Tibial artery (tissue), 4 donors: Measurements from ENCODE around the gene TATDN2.

Experiments
- DNase-seq, 2 donors: peaks; one replicate each; pipeline ENCODE4 v3.0.0-alpha.2; 2019
- H3K27ac ChIP-seq, 2 donors: fragments of 200-600 bp; sonication (generic) in 1 of 2; 1 replicate in 1 of 2; 2 replicates in 1 of 2; pipeline ENCODE4 v1.5.1; 2018 to 2019; ENCODE audit warnings: mild to moderate bottlenecking in 1 of 2
- H3K27me3 ChIP-seq, 2 donors: fragments of 200-600 bp; sonication (generic) in 1 of 2; one replicate each; pipeline versions ENCODE4 v1.5.1 to v1.6.0; 2016 to 2019
- H3K36me3 ChIP-seq, 3 donors: fragments of 200-600 bp; sonication (generic) in 2 of 3; one replicate each; pipeline ENCODE4 v1.5.1; 2016 to 2019; ENCODE audit warnings: mild to moderate bottlenecking in 2 of 3
- H3K4me1 ChIP-seq, 4 donors: fragments of 200-600 bp; sonication (generic) in 2 of 4; 1 replicate in 3 of 4; 2 replicates in 1 of 4; pipeline ENCODE4 v1.5.1; 2016 to 2019
- H3K4me3 ChIP-seq, 2 donors: fragments of 200-600 bp; sonication (generic) in 1 of 2; 1 replicate in 1 of 2; 2 replicates in 1 of 2; pipeline ENCODE4 v1.5.1; 2018 to 2019; ENCODE audit warnings: mild to moderate bottlenecking in 2 of 2
- H3K9me3 ChIP-seq, 3 donors: fragments of 200-600 bp; sonication (generic) in 1 of 3; one replicate each; pipeline ENCODE4 v1.5.1; 2016 to 2019
- CTCF ChIP-seq, 2 experiments: fragments of 200-600 bp in 1 of 2; fragments of 450-650 bp in 1 of 2; IDR thresholded peaks; one replicate each; pipeline ENCODE4 v1.5.1; 2017 to 2019; ENCODE audit warnings: antibody characterized with exemption in 2 of 2, mild to moderate bottlenecking in 1 of 2, moderate library complexity in 1 of 2
- intact Hi-C: fragments of 100-400 bp; cut with DNase I; formaldehyde crosslinking; loops from one replicate; pipeline ENCODE4 v1.15.0; 2023; ENCODE audit warnings: low total_unique reads

Gene TATDN2, protein sequence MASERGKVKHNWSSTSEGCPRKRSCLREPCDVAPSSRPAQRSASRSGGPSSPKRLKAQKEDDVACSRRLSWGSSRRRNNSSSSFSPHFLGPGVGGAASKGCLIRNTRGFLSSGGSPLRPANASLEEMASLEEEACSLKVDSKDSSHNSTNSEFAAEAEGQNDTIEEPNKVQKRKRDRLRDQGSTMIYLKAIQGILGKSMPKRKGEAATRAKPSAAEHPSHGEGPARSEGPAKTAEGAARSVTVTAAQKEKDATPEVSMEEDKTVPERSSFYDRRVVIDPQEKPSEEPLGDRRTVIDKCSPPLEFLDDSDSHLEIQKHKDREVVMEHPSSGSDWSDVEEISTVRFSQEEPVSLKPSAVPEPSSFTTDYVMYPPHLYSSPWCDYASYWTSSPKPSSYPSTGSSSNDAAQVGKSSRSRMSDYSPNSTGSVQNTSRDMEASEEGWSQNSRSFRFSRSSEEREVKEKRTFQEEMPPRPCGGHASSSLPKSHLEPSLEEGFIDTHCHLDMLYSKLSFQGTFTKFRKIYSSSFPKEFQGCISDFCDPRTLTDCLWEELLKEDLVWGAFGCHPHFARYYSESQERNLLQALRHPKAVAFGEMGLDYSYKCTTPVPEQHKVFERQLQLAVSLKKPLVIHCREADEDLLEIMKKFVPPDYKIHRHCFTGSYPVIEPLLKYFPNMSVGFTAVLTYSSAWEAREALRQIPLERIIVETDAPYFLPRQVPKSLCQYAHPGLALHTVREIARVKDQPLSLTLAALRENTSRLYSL

DNA sequence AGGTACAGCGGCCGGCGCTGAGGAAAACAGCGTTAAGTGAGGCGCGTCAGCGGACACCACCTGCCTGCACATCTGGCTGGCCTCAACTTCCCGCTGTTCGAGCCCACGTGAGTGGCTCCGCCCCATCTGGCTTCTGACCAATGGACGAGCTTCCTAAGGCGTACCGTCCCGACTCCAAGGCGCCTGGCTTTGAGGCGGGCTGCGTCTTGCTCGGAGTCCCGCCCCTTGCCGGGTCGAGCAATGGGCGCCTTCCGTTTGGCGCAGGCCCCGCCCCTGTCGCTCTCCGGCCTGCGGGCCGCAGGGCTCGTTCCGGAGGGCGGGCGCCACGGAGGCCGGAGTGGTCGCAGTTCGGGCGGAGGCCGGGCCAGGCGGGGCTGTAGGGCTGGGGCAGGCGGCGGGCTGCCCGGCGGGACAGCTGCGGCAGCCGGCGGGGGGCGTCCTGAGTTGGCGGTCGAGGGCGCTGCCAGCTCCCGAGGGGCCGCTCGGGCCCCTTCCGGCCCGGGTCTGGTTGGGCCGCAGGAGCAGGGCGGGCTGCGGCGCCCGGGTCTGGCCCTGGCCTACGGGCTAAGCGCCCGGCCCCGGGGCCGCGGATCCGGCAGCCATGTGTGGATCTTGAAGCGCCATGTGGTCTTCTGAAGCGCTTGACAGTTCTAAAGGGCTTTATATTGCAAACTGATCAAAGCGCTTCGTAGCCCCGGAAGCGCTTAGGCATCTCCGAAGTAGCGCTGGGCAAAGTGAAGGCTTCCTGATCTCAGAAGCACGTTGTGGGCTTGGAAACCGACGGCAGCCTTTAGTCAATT, at the start of gene TATDN2:
TATDN2 (plus strand) TSS at position 276 of the 800 bp plus-strand sequence. CDS start 742 bp downstream, outside the sequence.
- peak within 1 kb of the TSS; percentile 77 to 91 for H3K27ac ChIP-seq
- H3K36me3 ChIP-seq, result peaks cover 4 to 12% (median 10%) of the 10 kb centered on the region in 3 donors
- no peak for TF ChIP-seq CTCF (IDR thresholded peaks at IDR 0.05)
- H3K4me1 ChIP-seq, result peaks cover 0 to 37% (median 21%) of the 10 kb centered on the region in 4 donors
- DNase-seq, result peak; percentile 96 to 98
- peak within 1 kb of the TSS; percentile 72 to 75 for H3K4me3 ChIP-seq
- intact Hi-C loops, result no loop called here
- peaks cover 0 to 14% (median 0%) of the 10 kb centered on the region in 3 donors for H3K9me3 ChIP-seq
- H3K27me3 ChIP-seq, result no peaks in the 10 kb centered on the region

DNA sequence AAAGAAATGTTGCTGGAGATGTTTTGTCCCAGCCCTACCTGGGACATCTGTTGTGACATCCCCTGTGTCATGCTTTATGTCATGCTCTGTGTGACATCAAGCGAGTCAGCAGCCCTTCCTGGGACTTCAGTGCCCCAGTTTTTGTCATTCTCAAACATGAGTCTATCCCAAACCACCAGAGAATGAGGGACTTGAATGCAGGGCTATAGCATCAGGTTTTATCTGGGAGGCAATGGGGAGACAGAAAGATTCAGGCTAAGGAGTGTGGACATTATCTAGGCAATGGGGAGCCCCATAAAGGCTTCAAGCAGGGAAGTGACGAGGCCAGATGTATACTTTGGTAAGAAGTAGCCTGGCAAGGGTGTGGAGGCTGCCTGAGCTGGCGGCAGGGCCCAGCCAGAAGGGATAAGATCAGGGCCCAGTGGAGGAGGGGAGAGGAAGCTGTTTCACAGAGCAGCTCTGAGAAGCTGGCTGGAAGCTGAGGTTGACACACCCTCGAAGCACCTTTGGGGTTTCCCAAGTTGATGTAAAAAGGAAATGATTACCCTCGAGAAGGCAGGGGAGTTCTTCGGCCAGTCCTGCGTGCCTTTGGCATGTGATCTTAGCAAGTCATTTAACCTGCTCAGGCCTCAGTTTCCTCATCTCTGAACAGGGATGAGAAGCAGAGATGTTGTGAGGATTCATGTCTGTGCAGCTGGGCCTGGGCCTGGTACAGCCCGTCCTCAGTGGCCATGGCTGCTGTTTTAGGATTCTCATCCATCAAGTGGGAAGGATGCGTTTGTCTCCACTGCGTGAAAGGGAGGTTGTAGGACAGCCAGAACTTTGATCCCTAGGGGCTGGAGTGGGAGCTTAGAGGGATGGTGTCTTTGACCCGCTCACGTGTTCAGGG, 49.3 kb upstream of the TATDN2 start:
- H3K4me1 ChIP-seq, result peaks cover 0 to 36% (median 22%) of the 10 kb centered on the region in 4 donors
- H3K27me3 ChIP-seq, result no peaks in the 10 kb centered on the region
- peaks cover 0 to 12% (median 4%) of the 10 kb centered on the region in 3 donors for H3K36me3 ChIP-seq
- no peak for TF ChIP-seq CTCF (IDR thresholded peaks at IDR 0.05)
- peak in 1 of 2 donors; percentile 35 for DNase-seq
- no peak overlapping the region for H3K4me3 ChIP-seq
- H3K9me3 ChIP-seq, result no peaks in the 10 kb centered on the region
- intact Hi-C loops, result no loop called here
- H3K27ac ChIP-seq, result no peak overlapping the region

GRCh38 chr3:10204921-10205320, 43.3 kb upstream of the TATDN2 start:
- Histone ChIP-seq H3K27me3 (no peaks in the 10 kb centered on the region), H3K36me3 (peaks cover 0 to 19% (median 4%) of the 10 kb centered on the region in 3 donors), H3K4me1 (peaks cover 0 to 31% (median 23%) of the 10 kb centered on the region in 4 donors), H3K9me3 (no peaks in the 10 kb centered on the region), H3K4me3 (no peak overlapping the region), H3K27ac (peak overlapping the region; percentile 75 to 86)
- TF ChIP-seq CTCF (IDR thresholded peaks at IDR 0.05), result no peak
- DNase-seq, result no peak
- intact Hi-C loops, result no loop called here

DNA sequence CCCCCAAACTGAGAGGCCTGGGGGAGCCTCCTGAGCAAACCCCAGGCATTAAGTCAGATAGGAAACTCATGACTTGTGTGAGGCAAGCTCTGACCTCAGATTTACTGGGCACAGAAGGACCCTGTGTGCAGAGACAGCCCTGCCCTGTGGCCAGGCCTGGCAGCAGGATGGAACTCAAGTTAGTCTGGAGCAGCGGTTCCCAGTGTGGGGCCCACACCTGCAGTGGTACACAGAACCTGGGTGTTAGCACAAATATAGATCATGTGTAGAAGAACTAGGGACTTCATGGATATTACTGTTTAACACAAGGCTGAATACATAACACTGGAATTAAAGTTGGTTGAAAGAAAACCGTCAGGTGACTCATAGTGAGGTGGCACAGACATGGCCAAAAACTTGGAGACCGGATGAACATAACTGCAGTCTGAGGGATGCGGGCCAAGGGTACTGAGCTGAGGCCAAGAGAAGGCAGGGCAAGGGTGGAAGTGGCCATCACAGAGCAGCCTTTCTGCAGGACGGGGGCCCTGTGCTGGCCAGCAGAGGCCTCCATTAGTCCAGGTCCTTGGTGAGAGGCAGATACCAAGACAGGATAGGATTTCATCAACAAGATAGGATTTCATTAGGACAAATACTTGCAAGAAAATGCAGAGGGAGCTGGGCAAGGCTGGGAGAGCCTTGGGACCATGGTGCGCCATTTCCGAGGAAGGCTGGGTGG, 42.7 kb upstream of the TATDN2 start:
- intact Hi-C loops, result no loop called here
- Histone ChIP-seq H3K27ac (peak overlapping the region; percentile 75 to 86), H3K36me3 (peaks cover 0 to 17% (median 3%) of the 10 kb centered on the region in 3 donors), H3K4me1 (peaks cover 0 to 31% (median 23%) of the 10 kb centered on the region in 4 donors), H3K4me3 (no peak overlapping the region), H3K27me3 (no peaks in the 10 kb centered on the region), H3K9me3 (no peaks in the 10 kb centered on the region)
- TF ChIP-seq CTCF (IDR thresholded peaks at IDR 0.05), result peak in 1 of 2 experiments; percentile 7
- peak; percentile 74 to 92 for DNase-seq
